Upper lobe of left lung (tissue), 4 donors: ENCODE results near the gene CCSER2.

Experiments used
- CTCF ChIP-seq, 6 experiments: fragments of 450-650 bp in 4 of 6; fragments of 200-600 bp in 2 of 6; sonication (generic) in 2 of 6; IDR thresholded peaks; one replicate each; pipeline ENCODE4 v1.5.1; 2016 to 2019; ENCODE audit warnings: antibody characterized with exemption in 6 of 6
- EP300 ChIP-seq, 4 donors: sonication (generic); formaldehyde crosslinking; IDR thresholded peaks; one replicate each; pipeline ENCODE4 v1.5.1; 2017; ENCODE audit warnings: antibody characterized with exemption in 4 of 4, control low read depth in 2 of 4
- POLR2A ChIP-seq, 4 donors: fragments of 450-650 bp; IDR thresholded peaks; one replicate each; pipeline ENCODE4 v1.5.1; 2016 to 2017; ENCODE audit warnings: antibody characterized with exemption in 4 of 4, mild to moderate bottlenecking in 2 of 4
- POLR2AphosphoS5 ChIP-seq, 2 donors: sonication (generic); formaldehyde crosslinking; IDR thresholded peaks; one replicate each; pipeline ENCODE4 v1.5.1; 2017; ENCODE audit warnings: antibody characterized with exemption in 2 of 2

- no peak for TF ChIP-seq POLR2A (IDR thresholded peaks at IDR 0.05)
- no peak for TF ChIP-seq EP300 (IDR thresholded peaks at IDR 0.05)
- TF ChIP-seq CTCF (IDR thresholded peaks at IDR 0.05), result no peak
- TF ChIP-seq POLR2AphosphoS5 (IDR thresholded peaks at IDR 0.05), result no peak
These were observed 30.3 kb upstream of the CCSER2 start for GRCh38 chr10:84298057-84298456.
